GM12878 (cell line): ENCODE data around the gene PRSS56. TPM values are rescaled to one million over a fixed set of nuclear protein-coding genes. Genes with fewer than 3 reads are reported as not detected.

ENCODE experiments used
- ATAC-seq: fragments of 200-7000 bp; cut with Tn5 transposase; 3 replicates; pipeline ENCODE4 v1.9.1; 2020; ENCODE audit warnings: mild to moderate bottlenecking, moderate library complexity
- BruUV-seq: library from RNA; stranded (reverse); fragments of 400-500 nt; replicated peaks from 2 replicates; lab custom pipeline; 2021; lab: Mats Ljungman, UMichigan
- CTCF ChIA-PET: fragments of 300-600 bp; sonication (Branson Sonifier 250); formaldehyde crosslinking; extraction: SDS; loops from one replicate; lab custom pipeline; 2021; ENCODE audit warnings: inconsistent platforms; lab: Yijun Ruan, JAX
- POLR2A ChIA-PET: fragments of 350-600 bp; formaldehyde crosslinking; extraction: SDS; loops from one replicate; lab custom pipeline; 2021; ENCODE audit warnings: inconsistent platforms; lab: Charles Lee
- RAD21 ChIA-PET: fragments of 300-600 bp; sonication (Branson Sonifier 250); formaldehyde crosslinking; loops from one replicate; lab custom pipeline; 2023; ENCODE audit warnings: antibody characterized with exemption; ENCODE audit not compliant: unreplicated experiment; lab: Charles Lee
- SMC1A ChIA-PET: fragments of 300-600 bp; sonication (Branson Sonifier 250); formaldehyde crosslinking; loops from one replicate; lab custom pipeline; 2023; ENCODE audit not compliant: unreplicated experiment, uncharacterized antibody; lab: Charles Lee
- DNase-seq: peaks from one replicate; pipeline ENCODE4 v3.0.0-alpha.2; 2011; ENCODE audit warnings: low read depth, low spot score
- FAIRE-seq: peaks from 3 replicates; lab custom pipeline; 2011; peaks lifted over from hg19 to GRCh38; lab: Jason Lieb, UNC
- H2AFZ ChIP-seq: 2 replicates; pipeline ENCODE4 v1.6.0; 2011; ENCODE audit warnings: low read depth, low read length, control low read depth; ENCODE audit not compliant: control insufficient read depth
- H3K27ac ChIP-seq: 2 replicates; pipeline ENCODE4 v1.5.1; 2011; ENCODE audit warnings: control low read depth; ENCODE audit not compliant: control insufficient read depth, insufficient read depth
- H3K27me3 ChIP-seq, 2 experiments: replicated peaks in 1 of 2; 2 replicates each; pipeline versions ENCODE4 v1.6.0 to v1.6.1; 2011; ENCODE audit warnings: low read length in 1 of 2; ENCODE audit not compliant: control insufficient read depth in 2 of 2, insufficient read depth in 2 of 2
- H3K36me3 ChIP-seq, 2 experiments: 2 replicates each; pipeline ENCODE4 v1.5.1; 2011; ENCODE audit warnings: low read length in 1 of 2; ENCODE audit not compliant: control insufficient read depth in 2 of 2, insufficient read depth in 2 of 2
- H3K4me1 ChIP-seq: 2 replicates; pipeline ENCODE4 v1.6.1; 2011; ENCODE audit warnings: mild to moderate bottlenecking, low read length, moderate library complexity, mixed read lengths; ENCODE audit not compliant: control insufficient read depth, insufficient read depth
- H3K4me2 ChIP-seq: 2 replicates; pipeline ENCODE4 v1.6.0; 2011; ENCODE audit warnings: control low read depth; ENCODE audit not compliant: control insufficient read depth, insufficient read depth
- H3K4me3 ChIP-seq: fragments of 200-600 bp; sonication (generic); 2 replicates; pipeline ENCODE4 v1.5.1; 2016
- H3K79me2 ChIP-seq: 2 replicates; pipeline ENCODE4 v1.6.0; 2011; ENCODE audit warnings: low read length; ENCODE audit not compliant: control insufficient read depth, insufficient read depth
- H3K9ac ChIP-seq: 2 replicates; pipeline ENCODE4 v1.8.0; 2011; ENCODE audit warnings: low read length, control low read depth, mixed read lengths; ENCODE audit not compliant: control insufficient read depth, insufficient read depth
- H3K9me3 ChIP-seq: replicated peaks from 3 replicates; pipeline ENCODE4 v1.5.1; 2011; ENCODE audit warnings: mild to moderate bottlenecking, low read length; ENCODE audit not compliant: control insufficient read depth, insufficient read depth
- H4K20me1 ChIP-seq: 2 replicates; pipeline ENCODE4 v1.6.0; 2011; ENCODE audit not compliant: control insufficient read depth, insufficient read depth
- BCL11A ChIP-seq: IDR thresholded peaks from 2 replicates; pipeline ENCODE4 v1.6.1; 2011; ENCODE audit warnings: low read depth, low read length
- EGR1 ChIP-seq, 2 experiments: IDR thresholded peaks; 1 replicate in 1 of 2; 2 replicates in 1 of 2; pipeline ENCODE4 v1.6.1; 2011 to 2012; ENCODE audit warnings: low read depth in 2 of 2, low read length in 2 of 2, borderline replicate concordance in 1 of 2, mild to moderate bottlenecking in 1 of 2, moderate library complexity in 1 of 2
- MYB ChIP-seq: fragments of 150-350 bp; IDR thresholded peaks from 2 replicates; pipeline ENCODE4 v1.6.1; 2014; ENCODE audit warnings: mild to moderate bottlenecking, low read depth, low read length, borderline replicate concordance
- POLR2AphosphoS2 ChIP-seq: IDR thresholded peaks from 2 replicates; pipeline ENCODE4 v1.6.1; 2011; ENCODE audit warnings: low read depth, mild to moderate bottlenecking, low read length, improper control_type of control experiment, moderate library complexity
- RCOR1 ChIP-seq: conservative IDR thresholded peaks from 2 replicates; pipeline ENCODE4 v1.6.1; 2012; ENCODE audit warnings: low read depth, low read length, improper control_type of control experiment
- SUPT20H ChIP-seq: IDR thresholded peaks from 2 replicates; pipeline ENCODE4 v1.6.1; 2011; ENCODE audit warnings: low read depth, mild to moderate bottlenecking, low read length, moderate library complexity, borderline replicate concordance; ENCODE audit not compliant: control insufficient read depth
- ZNF207 ChIP-seq: fragments of 450-650 bp; IDR thresholded peaks from 2 replicates; pipeline ENCODE4 v1.6.1; 2014; ENCODE audit warnings: antibody characterized with exemption, mild to moderate bottlenecking, borderline replicate concordance
- WGBS: methylation state at CpG from one replicate; pipeline ENCODE4 v1.1.6; 2016; ENCODE audit warnings: low lambda C conversion rate; ENCODE audit not compliant: insufficient replicate concordance, insufficient coverage; ENCODE audit errors: missing lambda C conversion rate; 5-methylcytosine and 5-hydroxymethylcytosine counted together
- in situ Hi-C: fragments of 300-500 bp; cut with MboI; formaldehyde crosslinking; loops from 9 replicates; pipeline ENCODE4 v1.14.3; 2018; ENCODE audit warnings: mixed read lengths
- intact Hi-C: fragments of 100-400 bp; cut with micrococcal nuclease; formaldehyde crosslinking; loops from one replicate; pipeline ENCODE4 v1.14.2; 2022; ENCODE audit not compliant: unreplicated experiment
- polyA plus RNA-seq, 11 experiments: library from polyadenylated mRNA; depleted of rRNA in 4 of 11; unstranded in 6 of 11; stranded (reverse) in 5 of 11; fragments of >200 nt; fragmentation: Nextera tagmentation in 4 of 11; fragmentation: Illumina TruSeq in 1 of 11; extraction: Ambion mirVana in 4 of 11; extraction: Trizol in 1 of 11; gene quantifications; 1 replicate in 1 of 11; 2 replicates in 10 of 11; pipeline versions ENCODE4 v1.2.1 to v1.2.3, GENCODE V29; 2011 to 2016; ENCODE audit warnings: inconsistent platforms in 2 of 11, missing spikeins in 2 of 11, low read depth in 1 of 11
- total RNA-seq, 4 experiments: library from RNA; depleted of rRNA in 3 of 4; stranded (reverse); fragments of >200 nt in 3 of 4; fragmentation: Illumina TruSeq in 1 of 4; extraction: Trizol in 1 of 4; gene quantifications; 2 replicates each; pipeline versions ENCODE4 v1.2.1 to v1.2.3, GENCODE V29; 2013 to 2021
- TF ChIP-seq, protein P1 (sequence below): fragments of 450-650 bp; IDR thresholded peaks from 2 replicates; pipeline ENCODE4 v1.6.1; 2017; ENCODE audit warnings: mild to moderate bottlenecking, moderate library complexity
- TF ChIP-seq, protein P2 (sequence below): IDR thresholded peaks from 2 replicates; pipeline ENCODE4 v1.6.1; 2012; ENCODE audit warnings: low read depth, low read length, improper control_type of control experiment
- TF ChIP-seq, protein P3 (sequence below): IDR thresholded peaks from 2 replicates; pipeline ENCODE4 v1.6.1; 2012; ENCODE audit warnings: low read depth, low read length, improper control_type of control experiment

The PRSS56 gene
- total and polyA plus RNA-seq, 10 of the 15 experiments (the other 5 are each of a cell fraction or from before 2014, with no cell fraction given): not detected

DNA sequence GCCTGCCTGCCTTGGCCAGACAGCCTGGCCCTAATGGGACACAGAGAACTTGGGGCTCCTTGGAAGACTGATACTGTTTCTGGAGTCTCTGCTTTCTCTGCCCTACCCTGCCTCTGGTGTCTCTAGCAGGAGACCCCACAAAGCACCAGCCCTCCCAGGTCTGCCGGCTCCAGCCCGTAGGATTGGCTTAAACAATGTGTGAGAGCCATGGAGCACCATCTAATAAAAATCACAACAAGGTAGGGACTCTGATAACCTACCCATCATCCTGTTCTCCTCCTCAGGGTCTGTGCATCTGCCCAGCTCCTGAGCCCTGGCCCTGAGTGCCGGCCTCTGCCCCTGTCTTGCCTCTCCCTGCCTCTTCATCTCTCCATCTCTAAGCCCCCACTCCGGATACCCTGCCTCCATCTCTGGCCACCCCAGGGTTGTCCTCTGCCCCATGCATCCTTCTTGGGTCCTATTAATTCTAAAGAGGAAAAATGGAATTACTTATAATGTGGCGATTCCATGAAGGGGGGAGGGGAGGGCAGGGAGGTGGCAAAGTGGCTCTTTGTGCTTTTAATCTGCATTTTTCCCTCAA, 31.4 kb upstream of the PRSS56 start:
- CTCF ChIA-PET: no interaction called here
- intact Hi-C loops (no loop called here), in situ Hi-C loops (no loop called here)
- Histone ChIP-seq H3K79me2 (no peaks in the 10 kb centered on the region), H4K20me1 (no peaks in the 10 kb centered on the region), H3K9me3 (no peaks in the 10 kb centered on the region), H3K4me2 (no peak overlapping the region), H3K4me1 (no peaks in the 10 kb centered on the region), H3K36me3 (no peaks in the 10 kb centered on the region), H2AFZ (no peak overlapping the region), H3K4me3 (no peak overlapping the region), H3K9ac (no peak overlapping the region), H3K27ac (no peak overlapping the region), H3K27me3 (peaks cover 0 to 19% of the 10 kb centered on the region in 2 experiments; a peak in 3 of 4 replicates)
- BruUV-seq: no TSS peak
- TF ChIP-seq EGR1 (IDR thresholded peaks at IDR 0.05; ENCODE audit: borderline replicate concordance in 1 of 2, low read depth in 2 of 2, low read length in 2 of 2): no peak
- TF ChIP-seq ZNF207: no peak
- no peak for TF ChIP-seq BCL11A
- POLR2A ChIA-PET: no interaction called here
- DNase-seq (no peak), ATAC-seq (no peak), FAIRE-seq (no peak)
- 61% methylated on average over 5 of the region's 5 CpGs for WGBS
- SMC1A ChIA-PET: no interaction called here
- RAD21 ChIA-PET: no interaction called here

DNA sequence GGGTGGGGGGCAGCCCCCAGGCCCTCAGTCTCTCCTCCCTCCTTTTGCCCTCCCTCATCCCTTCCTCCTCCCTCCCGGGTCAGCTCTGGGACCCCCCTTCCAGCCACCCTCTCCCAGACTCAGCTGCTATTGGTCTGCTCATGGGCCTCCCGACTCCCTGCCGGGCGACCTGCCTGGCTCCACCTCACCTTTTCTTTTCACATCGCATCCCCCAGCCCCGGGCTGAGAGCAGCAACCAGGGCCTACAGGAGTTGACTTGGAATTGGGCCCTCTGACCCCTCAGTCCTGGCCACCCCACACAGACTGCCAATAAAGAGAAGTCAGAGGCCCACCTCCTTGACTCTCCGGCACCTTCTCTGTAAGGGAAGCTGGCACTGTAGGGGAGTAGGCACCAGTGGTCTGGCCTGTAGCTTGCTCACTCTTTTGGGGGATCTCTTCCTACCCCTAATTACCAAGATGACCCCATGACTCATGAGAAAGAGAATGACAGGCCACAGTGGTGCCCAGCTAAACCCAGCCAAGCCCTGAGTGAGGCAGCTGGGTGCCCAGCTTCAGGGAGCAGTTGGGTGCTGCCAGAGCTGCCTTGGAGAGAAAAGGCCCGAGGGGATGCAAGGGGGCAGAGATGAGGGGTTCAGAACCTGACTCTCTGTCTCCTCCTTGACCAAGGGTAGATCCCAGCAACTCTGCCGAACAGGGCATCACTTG, 30.5 kb upstream of the PRSS56 start:
- DNase-seq: no peak
- BruUV-seq: no TSS peak
- no peaks in the 10 kb centered on the region for H3K36me3 ChIP-seq
- peaks cover 0 to 17% of the 10 kb centered on the region in 2 experiments; a peak in 3 of 4 replicates for H3K27me3 ChIP-seq
- ChIA-PET POLR2A (no interaction called here), RAD21 (no interaction called here), SMC1A (interaction anchor here (0.5 to 0.6 kb wide), 2 partner anchors 429 to 1528 kb away, joined by 3 read pairs; no protein-coding TSS in a partner anchor), CTCF (no interaction called here)
- no peaks in the 10 kb centered on the region for H3K79me2 ChIP-seq
- no peak overlapping the region for H3K4me3 ChIP-seq
- no peaks in the 10 kb centered on the region for H3K9me3 ChIP-seq
- H2AFZ ChIP-seq: no peak overlapping the region
- in situ Hi-C loops (no loop called here), intact Hi-C loops (no loop called here)
- H3K4me1 ChIP-seq: no peaks in the 10 kb centered on the region
- no peak for ATAC-seq
- no peak overlapping the region for H3K27ac ChIP-seq
- no peaks in the 10 kb centered on the region for H4K20me1 ChIP-seq
- H3K9ac ChIP-seq: no peak overlapping the region
- no peak overlapping the region for H3K4me2 ChIP-seq
- FAIRE-seq: no peak
- WGBS: 11% methylated on average over 9 of the region's 9 CpGs
- TF ChIP-seq, protein P1, sequence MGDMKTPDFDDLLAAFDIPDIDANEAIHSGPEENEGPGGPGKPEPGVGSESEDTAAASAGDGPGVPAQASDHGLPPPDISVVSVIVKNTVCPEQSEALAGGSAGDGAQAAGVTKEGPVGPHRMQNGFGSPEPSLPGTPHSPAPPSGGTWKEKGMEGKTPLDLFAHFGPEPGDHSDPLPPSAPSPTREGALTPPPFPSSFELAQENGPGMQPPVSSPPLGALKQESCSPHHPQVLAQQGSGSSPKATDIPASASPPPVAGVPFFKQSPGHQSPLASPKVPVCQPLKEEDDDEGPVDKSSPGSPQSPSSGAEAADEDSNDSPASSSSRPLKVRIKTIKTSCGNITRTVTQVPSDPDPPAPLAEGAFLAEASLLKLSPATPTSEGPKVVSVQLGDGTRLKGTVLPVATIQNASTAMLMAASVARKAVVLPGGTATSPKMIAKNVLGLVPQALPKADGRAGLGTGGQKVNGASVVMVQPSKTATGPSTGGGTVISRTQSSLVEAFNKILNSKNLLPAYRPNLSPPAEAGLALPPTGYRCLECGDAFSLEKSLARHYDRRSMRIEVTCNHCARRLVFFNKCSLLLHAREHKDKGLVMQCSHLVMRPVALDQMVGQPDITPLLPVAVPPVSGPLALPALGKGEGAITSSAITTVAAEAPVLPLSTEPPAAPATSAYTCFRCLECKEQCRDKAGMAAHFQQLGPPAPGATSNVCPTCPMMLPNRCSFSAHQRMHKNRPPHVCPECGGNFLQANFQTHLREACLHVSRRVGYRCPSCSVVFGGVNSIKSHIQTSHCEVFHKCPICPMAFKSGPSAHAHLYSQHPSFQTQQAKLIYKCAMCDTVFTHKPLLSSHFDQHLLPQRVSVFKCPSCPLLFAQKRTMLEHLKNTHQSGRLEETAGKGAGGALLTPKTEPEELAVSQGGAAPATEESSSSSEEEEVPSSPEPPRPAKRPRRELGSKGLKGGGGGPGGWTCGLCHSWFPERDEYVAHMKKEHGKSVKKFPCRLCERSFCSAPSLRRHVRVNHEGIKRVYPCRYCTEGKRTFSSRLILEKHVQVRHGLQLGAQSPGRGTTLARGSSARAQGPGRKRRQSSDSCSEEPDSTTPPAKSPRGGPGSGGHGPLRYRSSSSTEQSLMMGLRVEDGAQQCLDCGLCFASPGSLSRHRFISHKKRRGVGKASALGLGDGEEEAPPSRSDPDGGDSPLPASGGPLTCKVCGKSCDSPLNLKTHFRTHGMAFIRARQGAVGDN: no peak
- TF ChIP-seq SUPT20H: no peak
- TF ChIP-seq MYB: no peak
- TF ChIP-seq POLR2AphosphoS2: no peak
- TF ChIP-seq, protein P2, sequence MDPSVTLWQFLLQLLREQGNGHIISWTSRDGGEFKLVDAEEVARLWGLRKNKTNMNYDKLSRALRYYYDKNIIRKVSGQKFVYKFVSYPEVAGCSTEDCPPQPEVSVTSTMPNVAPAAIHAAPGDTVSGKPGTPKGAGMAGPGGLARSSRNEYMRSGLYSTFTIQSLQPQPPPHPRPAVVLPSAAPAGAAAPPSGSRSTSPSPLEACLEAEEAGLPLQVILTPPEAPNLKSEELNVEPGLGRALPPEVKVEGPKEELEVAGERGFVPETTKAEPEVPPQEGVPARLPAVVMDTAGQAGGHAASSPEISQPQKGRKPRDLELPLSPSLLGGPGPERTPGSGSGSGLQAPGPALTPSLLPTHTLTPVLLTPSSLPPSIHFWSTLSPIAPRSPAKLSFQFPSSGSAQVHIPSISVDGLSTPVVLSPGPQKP: no peak
- no peak for TF ChIP-seq RCOR1
- TF ChIP-seq, protein P3, sequence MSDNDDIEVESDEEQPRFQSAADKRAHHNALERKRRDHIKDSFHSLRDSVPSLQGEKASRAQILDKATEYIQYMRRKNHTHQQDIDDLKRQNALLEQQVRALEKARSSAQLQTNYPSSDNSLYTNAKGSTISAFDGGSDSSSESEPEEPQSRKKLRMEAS: no peak
